NT2/D1 (cell line): Measurements from ENCODE around the gene APOB.

Source experiments
- YY1 ChIP-seq: IDR thresholded peaks from 2 replicates; pipeline ENCODE4 v1.6.1; 2011; ENCODE audit not compliant: insufficient read length, insufficient read depth
- ZNF274 ChIP-seq: IDR thresholded peaks from 2 replicates; pipeline ENCODE4 v1.6.1; 2011; ENCODE audit warnings: mild to moderate bottlenecking, low read depth, low read length

DNA sequence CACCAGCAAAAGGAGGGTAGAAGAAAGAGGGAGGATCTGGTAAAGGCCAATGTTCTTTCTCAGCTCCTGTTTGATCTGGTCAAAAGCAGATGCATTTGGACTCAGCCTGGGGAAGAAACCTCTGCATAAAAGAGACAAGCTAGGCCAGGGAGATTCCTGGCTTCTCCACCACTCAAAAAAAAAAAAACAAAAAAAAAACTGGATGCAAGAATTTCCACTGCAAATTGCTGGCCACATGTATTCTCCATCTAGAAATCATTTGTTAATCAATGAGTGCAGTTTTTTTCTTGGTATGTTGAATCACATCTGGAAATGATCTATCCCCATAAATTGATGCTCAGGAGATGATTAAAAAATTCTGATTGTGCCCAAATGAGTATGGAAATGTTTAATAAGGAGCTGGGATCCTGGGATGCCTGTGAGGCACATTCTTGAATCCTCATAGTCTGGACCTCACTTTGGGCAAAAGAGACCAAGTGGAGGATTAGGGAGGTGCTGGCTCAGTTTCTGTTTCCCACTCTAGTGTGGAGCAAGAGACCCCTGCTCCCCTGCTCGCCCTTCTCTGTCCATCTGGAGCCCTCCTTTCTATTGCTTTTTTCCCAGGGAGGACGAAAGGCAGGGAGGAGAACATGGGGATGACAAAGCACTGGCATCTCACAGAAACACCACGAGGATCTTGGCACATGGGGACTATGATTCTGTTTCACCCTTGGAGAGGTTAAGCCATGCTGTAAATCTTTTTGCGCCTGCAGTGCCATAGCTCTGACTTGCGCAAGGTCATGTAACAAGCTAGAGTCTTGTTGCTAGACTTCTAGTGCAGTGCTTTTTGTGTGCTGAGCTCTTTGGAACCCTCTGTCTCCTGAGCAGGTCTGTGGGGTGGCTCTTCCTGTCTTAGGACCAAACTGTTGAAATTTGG lies 57.6 kb downstream of the APOB start:
- TF ChIP-seq ZNF274 (no peak), YY1 (no peak)
